IMR-90 (cell line): ENCODE measurements around the gene PRKCA. TPM values are rescaled to one million over a fixed set of nuclear protein-coding genes. Genes with fewer than 3 reads are reported as not detected.

Experiments used
- ATAC-seq: fragments of 200-7000 bp; cut with Tn5 transposase; 2 replicates; pipeline ENCODE4 v1.9.1; 2020; ENCODE audit warnings: low read depth, mild to moderate bottlenecking, moderate library complexity
- BruUV-seq: library from RNA; stranded (reverse); fragments of 400-500 nt; replicated peaks from 2 replicates; lab custom pipeline; 2021; lab: Mats Ljungman, UMichigan
- CTCF ChIA-PET: fragments of 300-600 bp; formaldehyde crosslinking; extraction: SDS; loops from one replicate; lab custom pipeline; 2021; ENCODE audit warnings: antibody characterized with exemption; lab: Yijun Ruan, JAX
- POLR2A ChIA-PET: fragments of 300-600 bp; sonication (Branson Sonifier 250); formaldehyde crosslinking; loops from one replicate; lab custom pipeline; 2022; ENCODE audit warnings: antibody characterized with exemption; ENCODE audit not compliant: unreplicated experiment; lab: Charles Lee
- DNase-seq: peaks from one replicate; pipeline ENCODE4 v3.0.0; 2013
- H2AFZ ChIP-seq: replicated peaks from 2 replicates; pipeline ENCODE3; 2013; ENCODE audit warnings: low read length, mild to moderate bottlenecking; ENCODE audit not compliant: poor library complexity
- H2AK5ac ChIP-seq: 2 replicates; pipeline ENCODE4 v1.6.1; 2013; ENCODE audit warnings: low read depth, low read length, inconsistent platforms
- H2AK9ac ChIP-seq: replicated peaks from 2 replicates; pipeline ENCODE3; 2013; ENCODE audit warnings: mild to moderate bottlenecking, low read depth, low read length, moderate library complexity; ENCODE audit not compliant: poor library complexity
- H2BK120ac ChIP-seq: 2 replicates; pipeline ENCODE4 v1.6.1; 2013; ENCODE audit warnings: low read depth, low read length, inconsistent platforms
- H2BK15ac ChIP-seq: 3 replicates; pipeline ENCODE4 v1.6.1; 2013; ENCODE audit warnings: low read depth, low read length, inconsistent platforms
- H2BK20ac ChIP-seq: 2 replicates; pipeline ENCODE4 v1.6.1; 2013; ENCODE audit warnings: low read depth, mild to moderate bottlenecking, inconsistent platforms, low read length, moderate library complexity
- H2BK5ac ChIP-seq: 2 replicates; pipeline ENCODE4 v1.6.1; 2013; ENCODE audit warnings: mild to moderate bottlenecking, low read depth, low read length, inconsistent platforms; ENCODE audit not compliant: poor library complexity, severe bottlenecking
- H3K14ac ChIP-seq: replicated peaks from 2 replicates; pipeline ENCODE4 v1.6.1; 2013; ENCODE audit warnings: low read depth, low read length, inconsistent platforms
- H3K18ac ChIP-seq: 2 replicates; pipeline ENCODE4 v1.6.1; 2013; ENCODE audit warnings: low read depth, low read length, control low read depth
- H3K23ac ChIP-seq: 2 replicates; pipeline ENCODE4 v1.6.1; 2013; ENCODE audit warnings: low read depth, low read length, inconsistent platforms
- H3K27ac ChIP-seq: 2 replicates; pipeline ENCODE4 v1.5.1; 2013; ENCODE audit warnings: mild to moderate bottlenecking, control low read depth, low read length; ENCODE audit not compliant: insufficient read depth
- H3K27me3 ChIP-seq: 2 replicates; pipeline ENCODE4 v1.6.1; 2013; ENCODE audit warnings: low read length; ENCODE audit not compliant: control insufficient read depth, insufficient read depth
- H3K36me3 ChIP-seq: 2 replicates; pipeline ENCODE4 v1.6.1; 2013; ENCODE audit warnings: low read length, mixed read lengths; ENCODE audit not compliant: control insufficient read depth, insufficient read depth
- H3K4ac ChIP-seq: 2 replicates; pipeline ENCODE4 v1.6.1; 2013; ENCODE audit warnings: low read depth, low read length, inconsistent platforms
- H3K4me1 ChIP-seq: 2 replicates; pipeline ENCODE4 v1.6.1; 2013; ENCODE audit warnings: low read length, mixed read lengths; ENCODE audit not compliant: control insufficient read depth, insufficient read depth
- H3K4me2 ChIP-seq: 2 replicates; pipeline ENCODE4 v1.6.1; 2013; ENCODE audit warnings: low read depth, mild to moderate bottlenecking, control low read depth, low read length, moderate library complexity
- H3K4me3 ChIP-seq: 2 replicates; pipeline ENCODE4 v1.5.1; 2013; ENCODE audit warnings: low read depth, mild to moderate bottlenecking, control low read depth, low read length, moderate library complexity; ENCODE audit not compliant: insufficient read depth
- H3K56ac ChIP-seq: 2 replicates; pipeline ENCODE4 v1.6.1; 2013; ENCODE audit warnings: low read length, inconsistent platforms; ENCODE audit not compliant: insufficient read depth; ENCODE audit errors: extremely low read depth
- H3K79me1 ChIP-seq, 2 experiments: 2 replicates each; pipeline ENCODE4 v1.6.1; 2013; ENCODE audit warnings: low read length in 2 of 2, inconsistent platforms in 1 of 2, low read depth in 1 of 2
- H3K9ac ChIP-seq: 2 replicates; pipeline ENCODE4 v1.6.1; 2013; ENCODE audit warnings: low read depth, low read length, control low read depth
- H3K9me1 ChIP-seq: 2 replicates; pipeline ENCODE4 v1.6.1; 2013; ENCODE audit warnings: low read length, inconsistent platforms; ENCODE audit not compliant: insufficient read depth
- H3K9me3 ChIP-seq: 2 replicates; pipeline ENCODE4 v1.6.1; 2013; ENCODE audit warnings: low read length; ENCODE audit not compliant: control insufficient read depth, insufficient read depth
- H4K20me1 ChIP-seq: 2 replicates; pipeline ENCODE4 v1.6.1; 2013; ENCODE audit warnings: low read length, inconsistent platforms; ENCODE audit not compliant: insufficient read depth
- H4K5ac ChIP-seq: 2 replicates; pipeline ENCODE4 v1.6.1; 2013; ENCODE audit warnings: mild to moderate bottlenecking, low read depth, low read length, control low read depth
- H4K8ac ChIP-seq, 2 experiments: 2 replicates each; pipeline ENCODE4 v1.6.1; 2013; ENCODE audit warnings: low read depth in 2 of 2, low read length in 2 of 2, control low read depth in 1 of 2, inconsistent platforms in 1 of 2
- H4K91ac ChIP-seq: 2 replicates; pipeline ENCODE4 v1.6.1; 2013; ENCODE audit warnings: low read depth, low read length, inconsistent platforms; ENCODE audit not compliant: insufficient read depth
- MAFK ChIP-seq: IDR thresholded peaks from 2 replicates; pipeline ENCODE4 v1.6.1; 2012; ENCODE audit warnings: low read depth, low read length, improper control_type of control experiment
- NFE2L2 ChIP-seq: fragments of 150-350 bp; IDR thresholded peaks from 2 replicates; pipeline ENCODE4 v1.6.1; 2016; ENCODE audit warnings: low read depth, mild to moderate bottlenecking, low read length
- WGBS, 2 experiments: methylation state at CpG; one replicate each; pipeline versions ENCODE4 v1.1.5 to v1.1.7; 2013; ENCODE audit warnings: missing lambda C conversion rate in 2 of 2; ENCODE audit not compliant: insufficient read length in 1 of 2; ENCODE audit errors: extremely low coverage in 2 of 2; 5-methylcytosine and 5-hydroxymethylcytosine counted together
- dilution Hi-C: fragments of 300-500 bp; cut with HindIII; formaldehyde crosslinking; loops from one replicate; pipeline ENCODE4 v1.14.3; 2018; ENCODE audit warnings: low sequenced_read_pairs; ENCODE audit not compliant: unreplicated experiment
- in situ Hi-C: fragments of 300-500 bp; cut with MboI; formaldehyde crosslinking; loops from 3 replicates; pipeline ENCODE4 v1.14.3; 2019; ENCODE audit warnings: low sequenced_read_pairs, inconsistent platforms, mixed read lengths
- intact Hi-C: fragments of 100-400 bp; cut with micrococcal nuclease; formaldehyde crosslinking; loops from 2 replicates; pipeline ENCODE4 v1.10.0; 2022
- polyA plus RNA-seq, 3 experiments: library from polyadenylated mRNA; depleted of rRNA; stranded (reverse); fragments of >200 nt; gene quantifications; 2 replicates each; pipeline ENCODE4 v1.2.3, GENCODE V29; 2012; ENCODE audit warnings: low replicate concordance in 1 of 3
- total RNA-seq: library from RNA; depleted of rRNA; stranded (reverse); fragments of >200 nt; gene quantifications from 2 replicates; pipeline ENCODE4 v1.2.3, GENCODE V29; 2012

Gene PRKCA
- total and polyA plus RNA-seq, 2 of the 4 experiments (the other 2 are of a cell fraction): 31.0 to 46.0 TPM

- Histone ChIP-seq H2AK5ac (no peak overlapping the region), H3K9ac (no peak overlapping the region), H3K4me2 (no peak overlapping the region), H2AK9ac (no peak overlapping the region), H3K36me3 (peaks cover 2% of the 10 kb centered on the region; the same call in 1 of the 2 replicates), H3K9me3 (no peaks in the 10 kb centered on the region), H2BK120ac (no peak overlapping the region), H3K14ac (no peak overlapping the region), H4K8ac (no peak overlapping the region), H3K27me3 (no peaks in the 10 kb centered on the region), H2BK15ac (no peak overlapping the region), H3K9me1 (peaks cover 19% of the 10 kb centered on the region; the same call in 1 of the 2 replicates), H2BK5ac (no peak overlapping the region), H3K23ac (no peak overlapping the region), H3K4ac (no peak overlapping the region), H4K5ac (no peak overlapping the region), H4K20me1 (peaks cover 14% of the 10 kb centered on the region; the same call in 1 of the 2 replicates), H3K4me3 (no peak overlapping the region), H2AFZ (no peak overlapping the region), H4K91ac (no peak overlapping the region), H3K18ac (no peak overlapping the region), H2BK20ac (no peak overlapping the region), H3K79me1 (peaks cover 13 to 42% of the 10 kb centered on the region in 2 experiments; a peak in 3 of 4 replicates), H3K56ac (no peak overlapping the region), H3K4me1 (no peaks in the 10 kb centered on the region), H3K27ac (no peak overlapping the region)
- ChIA-PET CTCF (no interaction called here), POLR2A (no interaction called here)
- in situ Hi-C loops: loop anchor here (25.0 kb wide), 1 partner anchor 1428 kb away; no protein-coding TSS in a partner anchor
- intact Hi-C loops: no loop called here
- no CpG with 5 or more reads among the region's 4 CpGs for WGBS, 2 experiments
- BruUV-seq: no TSS peak
- dilution Hi-C loops: no loop called here
- ATAC-seq (no peak), DNase-seq (peak; percentile 32)
- TF ChIP-seq NFE2L2 (0 out of 2 replicates have a peak, but pooled peaks have one; percentile 29), MAFK (no peak)
Observed at GRCh38 chr17:66665194-66665593, 362.8 kb downstream of the PRKCA start.
